HG03108 (cell line): ENCODE data around the gene ASB5.

Source experiments
- ATAC-seq: cut with Tn5 transposase; IDR thresholded peaks from one replicate; pipeline ENCODE4 v1.9.1; 2021; ENCODE audit warnings: moderate library complexity; ENCODE audit not compliant: unreplicated experiment

ASB5 gene

DNA sequence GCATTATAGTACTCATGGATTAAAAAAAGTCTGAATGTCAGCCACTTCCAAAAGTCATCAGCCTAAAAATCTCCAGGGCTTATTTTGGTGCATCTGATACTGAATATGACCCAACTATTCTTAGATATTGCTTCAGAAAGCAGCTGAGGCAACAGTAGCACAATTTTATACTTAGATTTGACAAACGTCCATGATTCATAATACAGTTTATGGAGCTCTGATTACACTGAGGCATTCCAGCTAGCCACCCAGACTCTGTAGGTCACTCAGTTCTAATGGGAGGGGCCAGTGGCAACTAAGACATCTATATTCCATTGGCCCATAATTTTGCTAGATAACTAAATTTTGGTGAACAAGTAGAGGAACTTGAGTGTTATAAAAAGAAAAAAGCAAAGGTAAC, 84.0 kb downstream of the ASB5 start:
- ATAC-seq, result no peak
